ENCODE data around the gene SSB.

The SSB gene

GRCh38 chr2:169771021-169771420 is 27.6 kb upstream of the SSB start:
- no peak for DNase-seq (ENCODE audit: low read depth)
- no peak overlapping the region for H3K4me3 ChIP-seq (ENCODE audit: low read length)
- TF ChIP-seq CTCF (IDR thresholded peaks at IDR 0.05; ENCODE audit: insufficient read depth, low read depth, low read length, missing control alignments), result no peak

GRCh38 chr2:169771612-169772011 is 27.1 kb upstream of the SSB start:
- no peak for TF ChIP-seq CTCF (IDR thresholded peaks at IDR 0.05; ENCODE audit: insufficient read depth, low read depth, low read length, missing control alignments)
- H3K4me3 ChIP-seq (ENCODE audit: low read length), result no peak overlapping the region
- DNase-seq (ENCODE audit: low read depth), result no peak

- no peak for TF ChIP-seq CTCF (IDR thresholded peaks at IDR 0.05; ENCODE audit: insufficient read depth, low read depth, low read length, missing control alignments)
These were observed 26.0 kb upstream of the SSB start for GRCh38 chr2:169772651-169773050.

GRCh38 chr2:169775354-169775753 is 23.3 kb upstream of the SSB start:
- no peak for TF ChIP-seq CTCF (IDR thresholded peaks at IDR 0.05; ENCODE audit: insufficient read depth, low read depth, low read length, missing control alignments)
- no peak overlapping the region for H3K4me3 ChIP-seq (ENCODE audit: low read length)
- no peak for DNase-seq (ENCODE audit: low read depth)

More at GRCh38 chr2:169772651-169773050, 26.0 kb upstream of the SSB start:
- no peak overlapping the region for H3K4me3 ChIP-seq (ENCODE audit: low read length)
- no peak for DNase-seq (ENCODE audit: low read depth)

- TF ChIP-seq CTCF (IDR thresholded peaks at IDR 0.05; ENCODE audit: insufficient read depth, low read depth, low read length, missing control alignments), result no peak
- DNase-seq (ENCODE audit: low read depth), result peak; percentile 23
- H3K4me3 ChIP-seq (ENCODE audit: low read length), result no peak overlapping the region
These were observed 22.9 kb upstream of the SSB start for GRCh38 chr2:169775765-169776164.

GRCh38 chr2:169776252-169776761 is 22.4 kb upstream of the SSB start:
- no peak for DNase-seq (ENCODE audit: low read depth)
- H3K4me3 ChIP-seq (ENCODE audit: low read length), result no peak overlapping the region
- no peak for TF ChIP-seq CTCF (IDR thresholded peaks at IDR 0.05; ENCODE audit: insufficient read depth, low read depth, low read length, missing control alignments)

GRCh38 chr2:169778446-169778845 is 20.2 kb upstream of the SSB start:
- no peak for DNase-seq (ENCODE audit: low read depth)
- no peak for TF ChIP-seq CTCF (IDR thresholded peaks at IDR 0.05; ENCODE audit: insufficient read depth, low read depth, low read length, missing control alignments)
- no peak overlapping the region for H3K4me3 ChIP-seq (ENCODE audit: low read length)
